ENCODE results near the gene FOXL1. TPM values are rescaled to one million over a fixed set of nuclear protein-coding genes. Genes with fewer than 3 reads are reported as not detected.
A peak's percentile ranks its signal among the peaks of the same experiment; 100 is the strongest.

The FOXL1 gene
- total and polyA plus RNA-seq, 4 donors: 0.41 to 2.5 (median 1.4) TPM

GRCh38 chr16:86575754-86576557 is 2.4 kb upstream of the FOXL1 start:
- H3K9ac ChIP-seq (ENCODE audit: insufficient read depth in 1 of 2, low read length in 2 of 2): no peak overlapping the region
- H3K4me1 ChIP-seq (ENCODE audit: control insufficient read depth in 5 of 5, insufficient read depth in 5 of 5, low read length in 5 of 5): peaks cover 0 to 50% (median 13%) of the 10 kb centered on the region in 5 donors
- peak; percentile 66 for ATAC-seq (ENCODE audit: insufficient read depth, low FRiP score)
- no peaks in the 10 kb centered on the region for H3K9me3 ChIP-seq (ENCODE audit: control insufficient read depth in 4 of 4, insufficient read depth in 3 of 4, low read length in 3 of 4)
- no peaks in the 10 kb centered on the region for H3K36me3 ChIP-seq (ENCODE audit: control insufficient read depth in 4 of 4, insufficient read depth in 4 of 4, low read length in 4 of 4)
- H3K27ac ChIP-seq (ENCODE audit: low read depth in 1 of 2, low read length in 1 of 2): no peak overlapping the region
- TF ChIP-seq, protein P1, sequence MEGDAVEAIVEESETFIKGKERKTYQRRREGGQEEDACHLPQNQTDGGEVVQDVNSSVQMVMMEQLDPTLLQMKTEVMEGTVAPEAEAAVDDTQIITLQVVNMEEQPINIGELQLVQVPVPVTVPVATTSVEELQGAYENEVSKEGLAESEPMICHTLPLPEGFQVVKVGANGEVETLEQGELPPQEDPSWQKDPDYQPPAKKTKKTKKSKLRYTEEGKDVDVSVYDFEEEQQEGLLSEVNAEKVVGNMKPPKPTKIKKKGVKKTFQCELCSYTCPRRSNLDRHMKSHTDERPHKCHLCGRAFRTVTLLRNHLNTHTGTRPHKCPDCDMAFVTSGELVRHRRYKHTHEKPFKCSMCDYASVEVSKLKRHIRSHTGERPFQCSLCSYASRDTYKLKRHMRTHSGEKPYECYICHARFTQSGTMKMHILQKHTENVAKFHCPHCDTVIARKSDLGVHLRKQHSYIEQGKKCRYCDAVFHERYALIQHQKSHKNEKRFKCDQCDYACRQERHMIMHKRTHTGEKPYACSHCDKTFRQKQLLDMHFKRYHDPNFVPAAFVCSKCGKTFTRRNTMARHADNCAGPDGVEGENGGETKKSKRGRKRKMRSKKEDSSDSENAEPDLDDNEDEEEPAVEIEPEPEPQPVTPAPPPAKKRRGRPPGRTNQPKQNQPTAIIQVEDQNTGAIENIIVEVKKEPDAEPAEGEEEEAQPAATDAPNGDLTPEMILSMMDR (IDR thresholded peaks at IDR 0.05; ENCODE audit: control extremely low read depth, extremely low read depth): no peak
- peak; percentile 91 to 93 (median 91) for DNase-seq
- WGBS, 2 donors: 2 to 3% methylated on average over 53 to 54 of the region's 54 CpGs
- peak overlapping the region; percentile 18 for H3K4me3 ChIP-seq
- peaks cover 17 to 59% (median 51%) of the 10 kb centered on the region in 3 donors for H3K27me3 ChIP-seq (ENCODE audit: control insufficient read depth in 3 of 3, insufficient read depth in 3 of 3, low read length in 2 of 3)

DNA sequence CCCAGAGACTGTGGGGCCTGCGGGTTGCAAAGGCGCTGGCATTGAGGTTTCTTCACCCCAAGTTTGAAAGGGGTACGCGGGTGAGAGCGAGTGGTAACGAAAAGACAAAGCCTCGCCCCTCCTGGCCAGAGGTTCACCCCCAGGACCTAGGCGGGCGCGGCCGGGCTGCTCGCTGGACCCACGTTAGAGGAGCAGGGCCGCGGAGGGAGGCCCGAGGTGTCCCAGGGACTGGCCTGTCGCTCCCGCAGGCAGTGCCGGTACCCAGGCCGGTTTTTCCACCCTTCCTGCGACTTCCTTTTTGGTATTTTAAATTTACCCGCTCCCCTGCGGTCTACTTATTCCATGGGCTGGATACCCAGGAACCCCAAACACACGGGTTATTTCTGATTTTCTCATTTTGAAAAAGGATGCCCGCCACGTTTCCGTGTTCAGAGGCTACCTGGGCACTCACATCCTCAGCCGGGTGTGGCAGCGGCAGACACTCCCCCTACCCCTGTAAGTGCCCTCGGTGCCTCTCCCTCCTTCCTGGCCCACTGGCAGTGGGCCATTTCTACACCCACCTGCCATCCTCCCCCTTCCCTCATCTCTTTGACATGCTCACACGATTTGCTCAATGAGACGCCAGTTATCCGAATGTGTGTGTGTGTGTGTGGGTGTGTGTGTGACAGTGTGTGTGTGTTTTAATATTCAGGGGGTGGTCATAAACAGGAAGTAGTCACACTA is 1.6 kb upstream of the FOXL1 start:
- H3K4me3 ChIP-seq: peak overlapping the region; percentile 18
- DNase-seq (peak in 2 of 3 donors; percentile 36 to 52), ATAC-seq (ENCODE audit: insufficient read depth, low FRiP score) (no peak)
- H3K9me3 ChIP-seq (ENCODE audit: control insufficient read depth in 4 of 4, insufficient read depth in 3 of 4, low read length in 3 of 4): no peaks in the 10 kb centered on the region
- no peak overlapping the region for H3K9ac ChIP-seq (ENCODE audit: insufficient read depth in 1 of 2, low read length in 2 of 2)
- H3K36me3 ChIP-seq (ENCODE audit: control insufficient read depth in 4 of 4, insufficient read depth in 4 of 4, low read length in 4 of 4): no peaks in the 10 kb centered on the region
- no peak overlapping the region for H3K27ac ChIP-seq (ENCODE audit: low read depth in 1 of 2, low read length in 1 of 2)
- H3K4me1 ChIP-seq (ENCODE audit: control insufficient read depth in 5 of 5, insufficient read depth in 5 of 5, low read length in 5 of 5): peaks cover 0 to 56% (median 13%) of the 10 kb centered on the region in 5 donors
- H3K27me3 ChIP-seq (ENCODE audit: control insufficient read depth in 3 of 3, insufficient read depth in 3 of 3, low read length in 2 of 3): peaks cover 17 to 59% (median 46%) of the 10 kb centered on the region in 3 donors
- TF ChIP-seq, protein P1 (IDR thresholded peaks at IDR 0.05; ENCODE audit: control extremely low read depth, extremely low read depth): no peak
- WGBS, 2 donors: 17 to 20% methylated on average over 33 of the region's 33 CpGs

- Histone ChIP-seq H3K36me3 (ENCODE audit: control insufficient read depth in 4 of 4, insufficient read depth in 4 of 4, low read length in 4 of 4) (no peaks in the 10 kb centered on the region), H3K27ac (ENCODE audit: low read depth in 1 of 2, low read length in 1 of 2) (peak overlapping the region; percentile 37 to 67), H3K9me3 (ENCODE audit: control insufficient read depth in 4 of 4, insufficient read depth in 3 of 4, low read length in 3 of 4) (no peaks in the 10 kb centered on the region), H3K9ac (ENCODE audit: insufficient read depth in 1 of 2, low read length in 2 of 2) (no peak overlapping the region), H3K4me3 (no peak overlapping the region), H3K27me3 (ENCODE audit: control insufficient read depth in 3 of 3, insufficient read depth in 3 of 3, low read length in 2 of 3) (peaks cover 17 to 61% (median 42%) of the 10 kb centered on the region in 3 donors), H3K4me1 (ENCODE audit: control insufficient read depth in 5 of 5, insufficient read depth in 5 of 5, low read length in 5 of 5) (peaks cover 0 to 56% (median 13%) of the 10 kb centered on the region in 5 donors)
- no peak for ATAC-seq (ENCODE audit: insufficient read depth, low FRiP score)
- DNase-seq: peak; percentile 65 to 74 (median 74)
- TF ChIP-seq, protein P1 (IDR thresholded peaks at IDR 0.05; ENCODE audit: control extremely low read depth, extremely low read depth): no peak
- 38 to 64% methylated on average over 12 of the region's 12 CpGs for WGBS, 2 donors
Observed at GRCh38 chr16:86577314-86577971, 906 bp upstream of the FOXL1 start.

All from lung (tissue), 12 donors.